Lower lobe of right lung (tissue), 2 donors: ENCODE measurements around the gene ATXN3. TPM values are rescaled to one million over a fixed set of nuclear protein-coding genes. Genes with fewer than 3 reads are reported as not detected.

ENCODE experiments used
- ATAC-seq, 2 donors: fragments of 200-7000 bp; cut with Tn5 transposase; one replicate each; pipeline ENCODE4 v1.9.1; 2020 to 2022; ENCODE audit warnings: mild to moderate bottlenecking in 2 of 2, moderate library complexity in 2 of 2
- DNase-seq: peaks from one replicate; pipeline ENCODE4 v3.0.0-alpha.2; 2020
- H3K27ac ChIP-seq: fragments of 200-600 bp; one replicate; pipeline ENCODE4 v1.8.0; 2022
- H3K27me3 ChIP-seq: fragments of 200-600 bp; one replicate; pipeline ENCODE4 v1.8.0; 2022; ENCODE audit warnings: low read depth
- H3K36me3 ChIP-seq: fragments of 200-600 bp; one replicate; pipeline ENCODE4 v1.8.0; 2022; ENCODE audit warnings: mild to moderate bottlenecking
- H3K4me1 ChIP-seq: fragments of 200-600 bp; one replicate; pipeline ENCODE4 v1.8.0; 2022
- H3K4me3 ChIP-seq: fragments of 200-600 bp; one replicate; pipeline ENCODE4 v1.8.0; 2022; ENCODE audit warnings: mild to moderate bottlenecking
- H3K9me3 ChIP-seq: fragments of 200-600 bp; one replicate; pipeline ENCODE4 v1.8.0; 2022
- intact Hi-C: fragments of 100-400 bp; cut with DNase I; formaldehyde crosslinking; loops from one replicate; pipeline ENCODE4 v1.11.0; 2022
- total RNA-seq: library from RNA; stranded (reverse); fragmentation: NEBNext Ultra II Directional; extraction: Animal tissue kit (Norgen Biotek cat#: 25700); gene quantifications from one replicate; pipeline ENCODE4 v1.2.1, GENCODE V29; 2021
- TF ChIP-seq, protein P1 (sequence below): fragments of 200-600 bp; IDR thresholded peaks from one replicate; pipeline ENCODE4 v1.8.0; 2022; ENCODE audit warnings: antibody characterized with exemption, mild to moderate bottlenecking
- donor health status: DM: no; HTN: yes; CAD: no; lungs with severe emphysema.

ATXN3 gene
- total RNA-seq, 1 donor from 2014 or later: 47.9 TPM

DNA sequence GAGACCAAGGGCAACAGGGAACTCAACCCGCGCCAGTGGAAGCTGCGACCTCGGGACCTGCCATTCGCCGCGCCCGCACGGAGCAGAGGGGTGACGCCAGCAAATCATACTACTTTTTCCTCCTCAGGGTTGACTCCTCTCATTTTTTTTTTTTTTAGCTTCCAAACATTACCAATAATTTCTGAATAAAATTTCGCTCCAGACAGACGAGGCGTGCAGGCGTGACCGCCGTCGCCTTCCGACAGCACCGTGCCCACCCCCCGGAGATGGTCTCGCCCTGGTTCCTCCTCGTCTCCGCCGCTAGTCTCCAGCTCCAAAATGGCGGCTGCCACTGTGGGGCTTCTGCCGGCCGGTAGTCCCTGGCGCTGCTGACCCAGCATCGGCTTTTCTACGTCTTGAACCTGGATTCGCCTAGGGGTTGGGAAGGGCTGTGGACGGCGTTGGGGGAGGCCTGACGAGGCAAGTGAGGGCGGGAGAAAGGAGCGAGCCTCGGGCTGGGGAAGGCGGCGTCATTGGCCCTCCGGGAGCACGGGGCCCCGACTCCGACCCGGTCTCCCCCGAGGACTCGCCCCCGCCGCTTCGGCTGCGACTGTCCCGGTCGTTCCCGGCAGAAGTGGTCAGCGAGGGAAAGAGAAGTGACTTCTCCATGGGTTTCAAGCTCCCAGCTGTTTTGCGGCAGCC lies 15.4 kb upstream of the ATXN3 start, which contains the start of the genes CPSF2 and NDUFB1:
TSS of gene CPSF2 (plus strand) at position 300 of the 681 bp plus-strand sequence. CDS start 9,016 bp downstream, outside the sequence.
TSS of gene NDUFB1 (minus strand) at position 37 of the 681 bp plus-strand sequence. CDS start 4,069 bp downstream, outside the sequence.
- TF ChIP-seq, protein P1, sequence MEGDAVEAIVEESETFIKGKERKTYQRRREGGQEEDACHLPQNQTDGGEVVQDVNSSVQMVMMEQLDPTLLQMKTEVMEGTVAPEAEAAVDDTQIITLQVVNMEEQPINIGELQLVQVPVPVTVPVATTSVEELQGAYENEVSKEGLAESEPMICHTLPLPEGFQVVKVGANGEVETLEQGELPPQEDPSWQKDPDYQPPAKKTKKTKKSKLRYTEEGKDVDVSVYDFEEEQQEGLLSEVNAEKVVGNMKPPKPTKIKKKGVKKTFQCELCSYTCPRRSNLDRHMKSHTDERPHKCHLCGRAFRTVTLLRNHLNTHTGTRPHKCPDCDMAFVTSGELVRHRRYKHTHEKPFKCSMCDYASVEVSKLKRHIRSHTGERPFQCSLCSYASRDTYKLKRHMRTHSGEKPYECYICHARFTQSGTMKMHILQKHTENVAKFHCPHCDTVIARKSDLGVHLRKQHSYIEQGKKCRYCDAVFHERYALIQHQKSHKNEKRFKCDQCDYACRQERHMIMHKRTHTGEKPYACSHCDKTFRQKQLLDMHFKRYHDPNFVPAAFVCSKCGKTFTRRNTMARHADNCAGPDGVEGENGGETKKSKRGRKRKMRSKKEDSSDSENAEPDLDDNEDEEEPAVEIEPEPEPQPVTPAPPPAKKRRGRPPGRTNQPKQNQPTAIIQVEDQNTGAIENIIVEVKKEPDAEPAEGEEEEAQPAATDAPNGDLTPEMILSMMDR: no peak

DNA sequence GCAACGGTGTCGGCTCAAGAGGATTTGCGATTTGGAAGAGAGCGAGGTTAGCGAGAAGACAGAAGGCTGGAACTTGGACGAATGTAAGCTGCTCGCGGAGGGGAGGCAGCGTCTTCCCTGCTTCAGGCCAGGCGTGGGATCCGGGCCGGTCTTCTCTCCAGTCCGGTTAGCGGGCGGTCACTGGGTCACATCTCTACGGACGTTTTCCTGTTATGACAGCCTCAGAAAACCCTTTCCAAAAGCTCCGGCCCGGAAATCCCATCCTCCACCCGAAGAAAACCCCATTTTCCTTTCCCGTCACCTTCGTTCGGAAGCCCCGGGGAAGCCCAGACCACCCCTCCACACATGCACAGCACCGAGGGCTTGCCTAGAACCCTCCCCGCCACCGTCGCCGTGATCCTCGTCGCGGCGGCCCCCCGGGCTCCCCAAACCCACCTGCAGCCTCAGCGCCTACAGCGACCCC lies 14.9 kb upstream of the ATXN3 start:
- DNase-seq (peak; percentile 64), ATAC-seq (peak; percentile 50 to 52)
- peaks cover 40% of the 10 kb centered on the region for H3K4me1 ChIP-seq
- H3K27me3 ChIP-seq: no peaks in the 10 kb centered on the region
- TF ChIP-seq, protein P1: no peak
- peaks cover 38% of the 10 kb centered on the region for H3K36me3 ChIP-seq
- intact Hi-C loops: no loop called here
- H3K4me3 ChIP-seq: peak overlapping the region; percentile 86
- no peaks in the 10 kb centered on the region for H3K9me3 ChIP-seq
- peak overlapping the region; percentile 97 for H3K27ac ChIP-seq

More for the DNA sequence above, 15.4 kb upstream of the ATXN3 start, which contains the start of the genes CPSF2 and NDUFB1:
- ATAC-seq (peak; percentile 94 to 97), DNase-seq (peak; percentile 90)
- peaks cover 40% of the 10 kb centered on the region for H3K4me1 ChIP-seq
- peaks cover 38% of the 10 kb centered on the region for H3K36me3 ChIP-seq
- peak within 1 kb of the TSS; percentile 86 for H3K4me3 ChIP-seq
- H3K9me3 ChIP-seq: no peaks in the 10 kb centered on the region
- no peaks in the 10 kb centered on the region for H3K27me3 ChIP-seq
- peak within 1 kb of the TSS; percentile 97 for H3K27ac ChIP-seq
- intact Hi-C loops: no loop called here

DNA sequence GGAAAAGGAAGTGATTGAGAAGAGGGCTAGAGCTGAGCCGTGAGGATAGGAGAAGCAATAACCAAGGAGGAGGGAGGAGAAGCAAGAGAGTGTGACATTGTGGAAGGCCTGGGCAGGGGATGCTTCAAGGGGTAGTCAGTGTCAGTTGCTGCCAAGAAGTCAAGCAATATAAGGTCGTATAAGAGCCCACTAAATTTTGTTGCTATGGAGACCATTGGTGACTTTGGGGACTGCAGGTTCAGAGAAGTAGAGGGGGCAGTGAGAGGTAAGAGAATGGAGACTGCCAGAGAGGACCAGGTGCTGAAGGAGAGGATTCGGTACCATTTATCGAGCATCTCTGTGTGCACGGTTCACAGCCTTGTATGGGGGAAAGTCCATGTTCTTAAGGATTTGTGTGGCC lies 3.1 kb upstream of the ATXN3 start:
- no peak for ATAC-seq
- intact Hi-C loops: no loop called here
- Histone ChIP-seq H3K9me3 (no peaks in the 10 kb centered on the region), H3K36me3 (no peaks in the 10 kb centered on the region), H3K27ac (no peak overlapping the region), H3K4me3 (no peak overlapping the region), H3K27me3 (no peaks in the 10 kb centered on the region), H3K4me1 (peaks cover 11% of the 10 kb centered on the region)
- TF ChIP-seq, protein P1: no peak
- no peak for DNase-seq

DNA sequence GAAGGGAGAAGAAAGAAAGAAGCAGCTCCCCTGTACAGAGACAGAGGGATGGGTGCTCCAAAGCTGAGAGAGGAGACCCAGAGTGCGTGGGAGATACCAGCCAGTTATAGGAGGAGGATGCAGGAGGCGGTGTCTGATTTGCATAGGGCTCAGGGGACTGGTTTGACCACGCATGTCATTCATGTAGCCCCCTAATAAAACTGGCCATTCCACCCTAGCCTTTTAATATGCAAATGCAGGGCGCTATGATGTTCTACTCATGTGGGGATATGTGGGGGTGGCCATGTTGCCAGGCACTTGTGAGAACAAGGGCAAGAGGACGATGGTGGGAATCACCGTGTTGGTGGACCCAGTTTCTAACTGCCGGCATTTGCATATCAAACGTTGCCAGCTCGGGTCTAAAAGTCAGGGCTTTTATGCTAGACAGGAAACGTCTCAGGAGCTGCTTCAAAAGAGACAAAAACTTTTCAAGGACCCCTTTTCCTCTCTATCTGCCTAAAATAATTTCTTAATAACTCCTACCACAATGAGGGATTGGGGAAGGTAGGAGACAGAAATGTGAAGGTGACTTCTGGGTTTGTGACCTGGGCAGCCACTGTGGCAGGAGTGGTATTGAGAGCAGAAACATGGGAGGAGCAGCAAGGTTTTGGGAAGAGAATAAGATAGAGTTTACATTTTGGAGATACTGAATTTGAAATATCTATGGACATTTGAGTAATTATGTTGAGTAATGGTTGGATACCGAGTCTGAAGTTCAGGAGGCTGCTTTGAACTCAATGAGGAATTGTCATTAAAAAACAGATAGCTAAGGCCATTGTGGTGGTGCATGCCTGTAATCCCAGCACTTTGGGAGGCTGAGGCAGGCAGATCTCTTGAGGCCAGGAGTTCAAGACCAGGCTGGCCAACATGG lies 2.2 kb upstream of the ATXN3 start:
- Histone ChIP-seq H3K4me3 (no peak overlapping the region), H3K4me1 (peaks cover 20% of the 10 kb centered on the region), H3K9me3 (no peaks in the 10 kb centered on the region), H3K27me3 (no peaks in the 10 kb centered on the region), H3K27ac (no peak overlapping the region), H3K36me3 (no peaks in the 10 kb centered on the region)
- ATAC-seq (no peak), DNase-seq (no peak)
- intact Hi-C loops: no loop called here
- TF ChIP-seq, protein P1: no peak

DNA sequence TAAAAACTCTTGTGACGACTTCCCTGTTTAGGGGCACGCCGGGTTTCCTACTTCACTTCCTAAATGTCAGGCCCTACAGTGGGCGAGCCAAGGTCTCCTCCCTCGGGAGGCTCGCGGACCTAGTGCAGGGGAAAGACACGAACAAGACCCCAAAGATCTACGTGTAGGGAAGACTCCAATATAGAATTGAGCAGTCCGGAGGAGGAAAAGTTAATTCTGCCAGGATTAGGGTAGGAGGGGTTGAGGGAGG lies 564 bp downstream of the ATXN3 start:
- intact Hi-C loops: no loop called here
- Histone ChIP-seq H3K4me1 (peaks cover 40% of the 10 kb centered on the region), H3K27ac (peak overlapping the region; percentile 92), H3K27me3 (no peaks in the 10 kb centered on the region), H3K4me3 (peak overlapping the region; percentile 87), H3K36me3 (no peaks in the 10 kb centered on the region), H3K9me3 (no peaks in the 10 kb centered on the region)
- DNase-seq (peak; percentile 67), ATAC-seq (peak; percentile 54 to 59)
- TF ChIP-seq, protein P1: no peak
